ENCODE data around the gene SSNA1. TPM values are rescaled to one million over a fixed set of nuclear protein-coding genes. Genes with fewer than 3 reads are reported as not detected.

Gene SSNA1
- total RNA-seq, 1 experiment from 2014 or later: 62.3 TPM

GRCh38 chr9:137232510-137232909 lies 44.0 kb downstream of the SSNA1 start:
- ChIA-PET POLR2A (no interaction called here), CTCF (interaction anchor here (0.6 to 0.8 kb wide), 2 partner anchors 9 to 244 kb away, joined by 3 to 9 read pairs; no protein-coding TSS in a partner anchor)
- Histone ChIP-seq H3K4me1 (peaks cover 42% of the 10 kb centered on the region), H3K4me3 (ENCODE audit: low read depth, low read length) (no peak overlapping the region), H3K36me3 (ENCODE audit: control insufficient read depth, insufficient read depth, low read length) (no peaks in the 10 kb centered on the region), H3K9me3 (no peaks in the 10 kb centered on the region), H3K27me3 (replicated peaks; ENCODE audit: control insufficient read depth, insufficient read depth, low read length) (no peaks in the 10 kb centered on the region)
- Mint-ChIP-seq H3K4me1 (ENCODE audit: low read depth, unreplicated experiment) (peaks cover 10% of the 10 kb centered on the region), H3K27ac (ENCODE audit: unreplicated experiment) (no peak overlapping the region), H3K9me3 (ENCODE audit: unreplicated experiment) (no peaks in the 10 kb centered on the region), H3K27me3 (ENCODE audit: insufficient read depth, unreplicated experiment) (no peaks in the 10 kb centered on the region), H3K4me3 (ENCODE audit: unreplicated experiment) (no peak overlapping the region), H3K36me3 (ENCODE audit: insufficient read depth, unreplicated experiment) (peaks cover 14% of the 10 kb centered on the region)
- intact Hi-C loops (cut with micrococcal nuclease; ENCODE audit: unreplicated experiment): no loop called here
- DNase-seq: no peak
- TF ChIP-seq, protein P1, sequence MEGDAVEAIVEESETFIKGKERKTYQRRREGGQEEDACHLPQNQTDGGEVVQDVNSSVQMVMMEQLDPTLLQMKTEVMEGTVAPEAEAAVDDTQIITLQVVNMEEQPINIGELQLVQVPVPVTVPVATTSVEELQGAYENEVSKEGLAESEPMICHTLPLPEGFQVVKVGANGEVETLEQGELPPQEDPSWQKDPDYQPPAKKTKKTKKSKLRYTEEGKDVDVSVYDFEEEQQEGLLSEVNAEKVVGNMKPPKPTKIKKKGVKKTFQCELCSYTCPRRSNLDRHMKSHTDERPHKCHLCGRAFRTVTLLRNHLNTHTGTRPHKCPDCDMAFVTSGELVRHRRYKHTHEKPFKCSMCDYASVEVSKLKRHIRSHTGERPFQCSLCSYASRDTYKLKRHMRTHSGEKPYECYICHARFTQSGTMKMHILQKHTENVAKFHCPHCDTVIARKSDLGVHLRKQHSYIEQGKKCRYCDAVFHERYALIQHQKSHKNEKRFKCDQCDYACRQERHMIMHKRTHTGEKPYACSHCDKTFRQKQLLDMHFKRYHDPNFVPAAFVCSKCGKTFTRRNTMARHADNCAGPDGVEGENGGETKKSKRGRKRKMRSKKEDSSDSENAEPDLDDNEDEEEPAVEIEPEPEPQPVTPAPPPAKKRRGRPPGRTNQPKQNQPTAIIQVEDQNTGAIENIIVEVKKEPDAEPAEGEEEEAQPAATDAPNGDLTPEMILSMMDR (IDR thresholded peaks at IDR 0.05; ENCODE audit: insufficient read depth in 1 of 2, low read depth in 1 of 2, low read length in 1 of 2, severe bottlenecking in 1 of 2, unreplicated experiment in 1 of 2): no peak
- BruUV-seq (replicated peaks): no TSS peak

- TF ChIP-seq, protein P1 (IDR thresholded peaks at IDR 0.05; ENCODE audit: insufficient read depth in 1 of 2, low read depth in 1 of 2, low read length in 1 of 2, severe bottlenecking in 1 of 2, unreplicated experiment in 1 of 2): no peak
- Mint-ChIP-seq H3K27ac (ENCODE audit: unreplicated experiment) (no peak overlapping the region), H3K9me3 (ENCODE audit: unreplicated experiment) (no peaks in the 10 kb centered on the region), H3K36me3 (ENCODE audit: insufficient read depth, unreplicated experiment) (peaks cover 14% of the 10 kb centered on the region), H3K4me3 (ENCODE audit: unreplicated experiment) (no peak overlapping the region), H3K27me3 (ENCODE audit: insufficient read depth, unreplicated experiment) (no peaks in the 10 kb centered on the region), H3K4me1 (ENCODE audit: low read depth, unreplicated experiment) (peaks cover 6% of the 10 kb centered on the region)
- Histone ChIP-seq H3K36me3 (ENCODE audit: control insufficient read depth, insufficient read depth, low read length) (no peaks in the 10 kb centered on the region), H3K4me3 (ENCODE audit: low read depth, low read length) (no peak overlapping the region), H3K4me1 (peaks cover 41% of the 10 kb centered on the region), H3K9me3 (no peaks in the 10 kb centered on the region), H3K27me3 (replicated peaks; ENCODE audit: control insufficient read depth, insufficient read depth, low read length) (no peaks in the 10 kb centered on the region)
- DNase-seq: no peak
- no TSS peak for BruUV-seq (replicated peaks)
- CTCF ChIA-PET: interaction anchor here (0.6 to 0.8 kb wide), 2 partner anchors 10 to 349 kb away, joined by 3 to 9 read pairs; no protein-coding TSS in a partner anchor
- POLR2A ChIA-PET: no interaction called here
- intact Hi-C loops (cut with micrococcal nuclease; ENCODE audit: unreplicated experiment): no loop called here
Observed at GRCh38 chr9:137233143-137233980, 44.9 kb downstream of the SSNA1 start.

GRCh38 chr9:137234055-137234697 lies 45.7 kb downstream of the SSNA1 start:
- Mint-ChIP-seq H3K36me3 (ENCODE audit: insufficient read depth, unreplicated experiment) (peaks cover 14% of the 10 kb centered on the region), H3K9me3 (ENCODE audit: unreplicated experiment) (no peaks in the 10 kb centered on the region), H3K4me3 (ENCODE audit: unreplicated experiment) (no peak overlapping the region), H3K4me1 (ENCODE audit: low read depth, unreplicated experiment) (peaks cover 6% of the 10 kb centered on the region), H3K27me3 (ENCODE audit: insufficient read depth, unreplicated experiment) (no peaks in the 10 kb centered on the region), H3K27ac (ENCODE audit: unreplicated experiment) (no peak overlapping the region)
- no peak for DNase-seq
- TF ChIP-seq, protein P1 (IDR thresholded peaks at IDR 0.05; ENCODE audit: insufficient read depth in 1 of 2, low read depth in 1 of 2, low read length in 1 of 2, severe bottlenecking in 1 of 2, unreplicated experiment in 1 of 2): no peak
- Histone ChIP-seq H3K4me1 (peaks cover 38% of the 10 kb centered on the region), H3K27me3 (replicated peaks; ENCODE audit: control insufficient read depth, insufficient read depth, low read length) (no peaks in the 10 kb centered on the region), H3K4me3 (ENCODE audit: low read depth, low read length) (no peak overlapping the region), H3K9me3 (no peaks in the 10 kb centered on the region), H3K36me3 (ENCODE audit: control insufficient read depth, insufficient read depth, low read length) (no peaks in the 10 kb centered on the region)
- ChIA-PET POLR2A (no interaction called here), CTCF (interaction anchor here (0.6 to 1.5 kb wide), 2 partner anchors 45 to 350 kb away, joined by 3 to 4 read pairs; partner anchors contain the start of gene SSNA1)
- intact Hi-C loops (cut with micrococcal nuclease; ENCODE audit: unreplicated experiment): no loop called here
- no TSS peak for BruUV-seq (replicated peaks)

Measured in Caco-2 (cell line).